Epidermal melanocyte (primary cell): Measurements from ENCODE around the gene PRM3.
"Not testable (repeated sequence)": the region's sequence is repeated elsewhere in the genome, so short reads cannot be mapped to it uniquely, and the experiment has no call there.

ENCODE experiments used
- DNase-seq: peaks from one replicate; pipeline ENCODE4 v3.0.0; 2011; ENCODE audit warnings: low spot score; ENCODE audit not compliant: insufficient read length

PRM3 gene

DNA sequence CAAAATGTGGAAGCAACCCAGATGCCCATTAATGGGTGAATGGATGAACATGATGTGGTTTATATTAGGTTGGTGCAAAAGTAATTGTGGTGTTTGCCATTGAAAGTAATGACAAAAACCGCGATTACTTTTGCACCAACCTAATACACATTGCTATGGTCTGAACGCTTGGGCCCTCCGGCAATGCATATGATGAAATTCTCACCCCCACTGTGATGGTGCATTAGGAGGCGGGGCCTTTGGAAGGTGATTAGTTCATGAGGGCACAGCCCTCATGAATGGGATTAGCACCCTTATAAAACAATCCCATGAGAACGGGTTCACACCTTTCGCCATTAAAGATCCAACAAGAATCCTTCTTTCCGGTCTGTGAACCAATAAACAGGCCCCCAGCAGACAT is 33.0 kb upstream of the PRM3 start:
- DNase-seq, result no peak

DNA sequence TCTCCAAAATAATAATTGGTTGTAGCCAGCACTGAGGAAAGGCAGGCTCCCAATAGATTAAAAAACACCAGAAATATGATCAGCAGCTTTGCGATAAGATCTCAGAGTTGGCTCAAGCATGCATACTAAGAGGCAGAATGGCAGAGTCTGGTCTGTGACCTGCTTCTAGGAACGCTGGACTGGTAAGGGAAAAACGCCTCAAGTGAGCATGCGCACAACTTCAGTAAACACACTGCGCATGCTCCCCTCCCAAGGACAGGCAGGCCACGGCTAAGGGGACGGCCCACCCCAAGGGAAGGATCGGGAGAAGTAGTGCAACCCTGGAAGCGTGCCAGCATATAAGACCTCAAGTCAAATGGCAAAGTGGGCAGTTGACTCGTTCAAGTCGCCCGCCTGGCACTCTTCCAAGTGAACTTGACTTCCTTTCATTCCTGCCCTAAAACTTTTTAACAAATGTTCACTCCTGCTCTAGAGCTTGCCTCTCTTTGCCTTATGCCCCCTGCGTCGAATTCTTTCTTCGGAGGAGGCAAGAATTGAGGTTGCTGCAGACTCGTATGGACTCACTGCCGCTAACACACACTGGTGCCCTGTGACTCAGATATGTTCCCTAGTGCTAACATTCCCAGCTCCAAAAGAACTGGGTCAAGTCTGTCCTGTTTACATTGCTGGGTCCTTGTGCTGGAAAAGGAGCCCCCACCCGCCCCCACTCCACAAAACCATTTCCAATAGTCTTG is 30.1 kb upstream of the PRM3 start:
- no peak for DNase-seq

- no peak for DNase-seq
Observed at GRCh38 chr16:11302977-11303376, 29.5 kb upstream of the PRM3 start.

DNA sequence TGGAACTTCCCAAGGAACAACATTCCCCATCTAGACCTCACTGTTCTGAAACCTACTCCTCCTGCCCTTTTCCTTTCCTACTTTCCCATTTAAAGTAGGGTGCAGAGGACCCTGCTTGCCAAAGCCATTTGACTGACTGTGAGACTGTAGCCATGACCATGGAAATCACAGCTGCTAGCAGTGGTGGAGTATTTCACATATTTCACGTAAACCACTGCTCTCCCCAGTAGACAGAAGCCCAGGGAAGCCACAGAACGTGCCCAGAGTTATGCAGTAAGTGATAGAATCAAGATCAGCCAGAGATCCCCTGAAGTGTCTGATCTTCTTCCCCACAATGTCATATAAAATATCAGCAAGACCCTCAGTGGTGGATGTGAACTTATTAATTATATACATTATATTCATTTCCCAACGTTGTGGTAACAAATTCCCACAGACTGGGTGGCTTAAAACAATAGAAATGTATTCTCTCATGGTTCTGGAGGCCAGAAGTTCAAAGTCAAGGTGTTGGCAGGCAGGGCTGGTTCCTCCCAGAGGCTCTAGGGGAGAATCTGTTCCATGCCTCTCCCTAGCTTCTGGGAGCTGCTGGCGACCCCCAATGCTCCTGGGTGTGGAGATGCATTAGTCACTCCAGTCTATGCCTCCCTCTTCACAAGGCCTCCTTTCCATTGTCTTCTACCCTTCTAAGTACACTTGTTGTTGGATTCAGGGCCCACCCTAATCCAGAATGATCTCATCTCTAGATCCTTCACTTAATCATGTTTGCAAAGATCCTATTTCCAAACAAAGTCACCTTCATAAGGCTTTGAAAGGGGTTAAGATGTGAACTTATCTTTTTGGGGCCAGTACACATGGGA is 28.4 kb upstream of the PRM3 start:
- no peak for DNase-seq

DNA sequence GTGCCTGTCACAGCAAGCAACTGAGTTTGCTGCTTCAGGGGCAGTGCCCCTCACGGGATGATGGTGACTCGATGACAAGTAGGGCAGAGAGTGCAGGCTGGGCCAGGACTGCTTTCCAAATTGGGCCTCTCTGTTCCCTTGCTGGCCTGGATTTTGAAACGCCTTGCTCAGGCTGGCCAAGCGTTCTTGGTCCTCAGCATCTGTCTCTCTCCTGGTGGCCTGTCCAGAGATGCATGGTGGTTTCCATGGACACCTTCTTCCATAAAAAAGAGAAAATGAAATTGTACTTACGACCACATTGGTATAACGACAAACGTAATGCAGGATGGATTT is 27.1 kb upstream of the PRM3 start:
- no peak for DNase-seq

DNA sequence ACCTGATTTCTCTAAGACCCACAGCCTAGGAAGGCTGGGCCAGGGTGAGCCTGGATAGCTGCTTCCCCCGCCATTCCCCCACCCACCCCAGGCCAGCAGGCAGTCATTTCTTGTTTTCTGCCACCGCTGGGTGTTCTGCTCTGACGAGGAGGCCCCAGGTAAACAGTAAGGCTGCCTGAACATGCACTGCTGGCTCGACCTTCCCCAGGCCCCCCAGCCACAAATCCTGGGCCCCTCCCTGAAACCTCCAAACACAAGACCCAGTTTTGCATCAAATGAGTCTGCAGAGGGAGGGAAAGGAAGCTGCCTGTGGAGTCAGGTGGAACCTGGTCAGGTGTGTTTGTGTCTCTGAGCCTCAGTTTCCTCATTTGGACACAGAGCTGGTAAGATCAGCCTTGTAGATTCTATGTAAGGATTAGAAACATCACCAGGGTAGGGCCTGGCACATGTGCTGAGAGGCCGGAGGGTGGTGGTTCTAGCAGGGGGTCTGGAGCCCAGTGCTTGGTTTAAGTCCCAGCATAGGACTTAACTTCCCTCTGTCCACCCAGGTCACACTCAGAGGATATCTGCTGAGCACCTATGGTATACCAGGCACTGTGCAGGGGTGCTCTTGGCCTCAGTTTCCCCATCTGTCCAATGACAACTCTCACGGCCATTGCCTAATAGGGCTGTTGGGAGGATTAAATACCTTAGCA is 26.6 kb upstream of the PRM3 start:
- DNase-seq, result no peak

GRCh38 chr16:11298950-11299547 is 25.6 kb upstream of the PRM3 start:
- not testable (repeated sequence) for DNase-seq

GRCh38 chr16:11298143-11298900 is 24.9 kb upstream of the PRM3 start:
- no peak for DNase-seq

GRCh38 chr16:11297492-11298142 is 24.2 kb upstream of the PRM3 start:
- DNase-seq, result peak; percentile 64

- no peak for DNase-seq
Observed at GRCh38 chr16:11296706-11297491, 23.5 kb upstream of the PRM3 start.

DNA sequence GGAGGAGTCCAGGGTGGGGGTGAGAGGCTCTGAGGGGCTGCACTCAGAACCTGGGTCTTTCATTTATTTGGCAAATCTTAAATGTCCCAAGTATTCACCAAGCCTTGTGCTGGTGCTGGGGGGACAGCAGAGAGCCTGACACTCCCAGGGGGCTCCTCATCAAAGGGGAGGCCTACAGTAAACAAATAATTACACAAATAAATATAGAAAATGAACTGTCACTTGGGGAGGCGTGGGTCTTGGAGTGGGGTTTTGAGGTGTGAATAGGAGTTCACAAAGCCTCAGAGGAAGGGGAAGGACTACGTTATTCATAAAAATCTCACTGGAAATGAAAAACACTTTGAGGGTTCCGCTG is 22.9 kb upstream of the PRM3 start:
- DNase-seq, result no peak

GRCh38 chr16:11295672-11296071 is 22.2 kb upstream of the PRM3 start:
- no peak for DNase-seq

DNA sequence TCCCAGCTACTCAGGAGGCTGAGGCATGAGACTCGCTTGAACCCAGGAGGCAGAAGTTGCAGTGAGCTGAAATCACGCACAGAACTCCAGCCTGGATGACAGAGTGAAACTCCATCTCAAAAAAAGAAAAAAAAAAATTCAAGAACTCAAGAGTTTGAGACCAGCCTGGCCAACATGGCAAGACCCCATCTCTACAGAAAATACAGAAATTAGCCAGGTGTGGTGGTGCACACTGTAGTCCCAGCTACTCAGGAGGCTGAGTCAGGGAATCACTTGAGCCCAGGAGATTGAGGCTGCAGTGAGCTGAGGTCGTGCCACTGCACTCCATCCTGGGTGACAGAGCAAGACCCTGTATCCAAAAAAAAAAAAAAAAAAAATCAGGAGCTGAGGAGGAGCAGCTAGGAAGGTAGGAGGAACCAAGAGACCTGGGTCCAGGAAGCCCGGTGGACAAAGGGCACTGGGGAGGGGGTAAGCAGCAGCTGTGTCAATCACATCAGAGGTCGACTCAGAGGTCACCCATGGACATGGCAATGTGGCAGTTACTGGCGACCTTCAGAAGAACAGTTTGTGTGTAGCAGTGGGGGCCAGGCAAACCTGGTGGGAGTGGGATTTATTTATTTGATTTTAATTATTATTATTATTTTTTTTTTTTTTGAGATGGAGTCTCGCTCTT is 18.8 kb upstream of the PRM3 start:
- no peak for DNase-seq

DNA sequence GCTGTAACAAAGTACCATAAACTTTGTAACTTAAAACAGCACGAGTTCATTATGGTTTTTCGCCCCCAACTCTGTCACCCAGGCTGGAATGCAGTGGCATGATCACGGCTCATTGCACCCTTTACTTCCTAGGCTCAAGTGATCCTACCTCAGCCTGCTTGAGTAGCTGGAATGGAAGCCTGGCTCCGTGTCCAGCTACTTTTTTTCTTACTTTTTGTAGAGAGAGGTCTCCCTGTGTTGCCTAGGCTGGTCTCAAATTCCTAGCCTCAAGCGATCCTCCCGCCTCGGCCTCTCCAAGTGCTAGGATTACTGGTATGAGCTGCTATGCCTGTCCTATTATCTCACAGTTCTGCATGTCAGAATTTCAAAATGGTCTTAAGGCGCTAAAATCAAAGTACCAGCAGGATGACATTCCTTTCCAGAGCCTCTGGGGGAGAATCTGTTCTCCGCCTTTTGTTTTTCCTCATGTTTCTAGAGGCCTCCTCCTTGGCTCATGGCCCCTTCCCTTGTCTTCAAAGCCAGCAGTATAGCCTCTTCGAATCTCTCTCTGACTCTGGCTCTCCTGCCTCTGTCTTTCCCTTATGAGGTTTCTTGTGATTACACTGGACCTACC is 17.8 kb upstream of the PRM3 start:
- DNase-seq, result no peak

DNA sequence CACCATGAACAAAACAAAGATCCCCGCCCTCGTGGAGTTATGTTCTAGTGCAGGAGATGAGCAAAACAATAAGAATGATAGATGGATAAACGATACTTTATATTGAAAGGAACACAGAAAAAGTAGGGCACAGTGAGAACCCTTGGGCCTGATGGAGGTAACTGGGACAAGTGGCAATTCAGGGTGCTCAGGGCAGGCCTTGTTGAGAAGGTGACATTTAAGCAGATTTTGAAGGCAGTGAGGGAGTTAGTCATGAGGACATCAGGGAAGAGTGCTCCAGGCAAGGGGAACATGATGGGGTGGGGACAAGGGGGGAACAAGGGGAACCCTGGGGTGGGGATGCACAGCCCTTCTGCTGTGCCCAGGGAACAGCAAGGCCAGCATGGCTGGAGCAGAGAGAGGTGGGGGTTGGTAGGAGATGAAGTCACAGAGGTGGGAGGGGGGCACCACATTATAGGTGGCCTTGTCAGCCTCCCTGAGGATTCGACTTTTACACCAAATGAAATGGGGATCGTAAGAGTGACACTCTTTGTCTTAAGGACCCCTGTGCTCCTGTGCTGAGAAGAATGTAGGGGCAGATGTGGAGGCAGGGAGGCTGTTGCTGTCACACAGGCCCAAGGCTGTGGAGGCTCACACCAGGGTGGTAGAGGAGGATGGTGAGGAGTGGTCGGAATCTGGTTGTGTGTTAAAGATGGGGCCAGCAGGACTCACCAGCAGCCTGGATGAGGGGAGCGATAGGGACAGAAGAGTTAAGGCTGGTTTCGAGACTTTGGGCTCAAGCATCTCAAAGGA is 16.9 kb upstream of the PRM3 start:
- DNase-seq, result no peak

- DNase-seq, result not testable (repeated sequence)
Observed at GRCh38 chr16:11289696-11290095, 16.3 kb upstream of the PRM3 start.

DNA sequence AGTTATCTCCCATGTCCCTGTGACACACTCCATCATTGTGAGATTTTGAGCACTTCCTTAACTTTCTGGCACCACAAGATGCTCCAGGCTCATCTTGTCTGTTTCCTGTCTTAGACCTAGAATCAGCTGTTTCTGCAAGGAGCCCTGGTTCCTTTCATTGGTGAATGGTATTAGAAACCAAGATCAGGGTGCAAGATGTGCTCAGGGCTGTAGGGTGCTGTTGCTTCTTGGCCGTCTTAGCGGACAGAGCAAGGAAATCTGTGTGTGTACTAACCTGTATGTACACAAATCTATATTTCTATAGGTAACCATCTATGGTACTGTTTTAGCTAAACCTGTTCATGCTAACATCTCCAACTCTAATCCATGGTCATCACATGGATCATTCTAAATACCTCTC is 15.8 kb upstream of the PRM3 start:
- DNase-seq, result no peak

DNA sequence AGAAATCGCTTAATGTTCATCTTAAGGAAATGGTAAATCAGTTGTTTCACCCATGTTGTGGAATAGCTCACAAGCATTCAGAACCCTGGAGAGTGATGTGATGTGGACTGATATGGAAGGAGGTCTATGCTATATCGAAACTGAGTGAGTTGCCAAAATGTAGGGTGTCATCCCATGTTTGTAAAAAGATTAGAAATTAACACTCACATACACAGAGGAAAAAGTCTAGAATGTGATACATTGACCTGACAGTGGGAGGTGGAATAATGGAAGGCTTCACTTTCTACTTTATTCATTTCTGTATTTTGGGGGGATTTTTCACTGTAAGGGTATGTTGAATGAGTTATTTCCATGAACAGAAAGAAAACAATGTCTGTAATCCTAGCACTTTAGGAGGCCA is 12.4 kb upstream of the PRM3 start:
- DNase-seq, result no peak
